K562 (cell line): ENCODE measurements around the gene MCC. TPM values are rescaled to one million over a fixed set of nuclear protein-coding genes. Genes with fewer than 3 reads are reported as not detected.

ENCODE experiments used
- CBFA2T2 ChIP-seq: fragments of 450-650 bp; conservative IDR thresholded peaks from 2 replicates; pipeline ENCODE4 v1.6.1; 2017; ENCODE audit warnings: mild to moderate bottlenecking
- CBFB ChIP-seq: sonication (generic); formaldehyde crosslinking; IDR thresholded peaks from 2 replicates; pipeline ENCODE4 v1.4.0; 2020; ENCODE audit warnings: mild to moderate bottlenecking, missing genetic modification reagents
- KDM2B ChIP-seq: fragments of 250-450 bp; sonication (Bioruptor Pico); IDR thresholded peaks from 2 replicates; pipeline ENCODE4 v1.8.0; 2021; ENCODE audit warnings: mild to moderate bottlenecking, moderate library complexity
- SRSF3 ChIP-seq: fragments of 200-400 bp; formaldehyde crosslinking; IDR thresholded peaks from 2 replicates; pipeline ENCODE4 v1.6.1; 2016; ENCODE audit warnings: mild to moderate bottlenecking, low read length, moderate library complexity; ENCODE audit not compliant: insufficient read depth
- TSHZ1 ChIP-seq: fragments of 250-450 bp; sonication (Bioruptor Pico); IDR thresholded peaks from 2 replicates; pipeline ENCODE4 v1.4.0; 2020; ENCODE audit warnings: mild to moderate bottlenecking, moderate library complexity
- ZBTB2 ChIP-seq: fragments of 450-650 bp; IDR thresholded peaks from 2 replicates; pipeline ENCODE4 v1.6.1; 2016; ENCODE audit warnings: antibody characterized with exemption
- ZNF280A ChIP-seq: fragments of 450-650 bp; IDR thresholded peaks from 2 replicates; pipeline ENCODE4 v1.6.1; 2018; ENCODE audit warnings: mild to moderate bottlenecking, low read depth; ENCODE audit not compliant: partially characterized antibody
- ZNF76 ChIP-seq: fragments of 250-450 bp; sonication (Bioruptor Pico); IDR thresholded peaks from 2 replicates; pipeline ENCODE4 v1.4.0; 2020; ENCODE audit warnings: mild to moderate bottlenecking, moderate library complexity, borderline replicate concordance
- polyA plus RNA-seq, 8 experiments: library from polyadenylated mRNA; depleted of rRNA in 4 of 8; stranded (reverse) in 5 of 8; unstranded in 3 of 8; fragments of >200 nt; fragmentation: Nextera tagmentation in 2 of 8; fragmentation: Illumina TruSeq in 1 of 8; extraction: Ambion mirVana in 2 of 8; extraction: Trizol in 1 of 8; gene quantifications; 2 replicates each; pipeline versions ENCODE4 v1.2.1 to v1.2.3, GENCODE V29; 2011 to 2014; ENCODE audit warnings: inconsistent platforms in 1 of 8, missing spikeins in 1 of 8
- total RNA-seq, 7 experiments: library from RNA; depleted of rRNA in 6 of 7; stranded (reverse); fragments of >200 nt in 6 of 7; fragmentation: Illumina TruSeq in 2 of 7; extraction: Trizol in 2 of 7; gene quantifications; 2 replicates each; pipeline versions ENCODE4 v1.2.1 to v1.2.3, GENCODE V29; 2011 to 2021; ENCODE audit warnings: low replicate concordance in 1 of 7
- TF ChIP-seq, protein P1 (sequence below): fragments of 450-650 bp; IDR thresholded peaks from 2 replicates; pipeline ENCODE4 v1.6.1; 2016; ENCODE audit warnings: missing biosample characterization, missing genetic modification characterization
- TF ChIP-seq, protein P2 (sequence below): sonication (generic); formaldehyde crosslinking; IDR thresholded peaks from 2 replicates; pipeline ENCODE4 v1.8.0; 2022; ENCODE audit warnings: mild to moderate bottlenecking, missing genetic modification reagents

Gene MCC
- total and polyA plus RNA-seq, 9 of the 15 experiments (the other 6 are each of a cell fraction or from before 2014, with no cell fraction given) = 0.04 to 0.24 (median 0.06) TPM; not detected in 1

DNA sequence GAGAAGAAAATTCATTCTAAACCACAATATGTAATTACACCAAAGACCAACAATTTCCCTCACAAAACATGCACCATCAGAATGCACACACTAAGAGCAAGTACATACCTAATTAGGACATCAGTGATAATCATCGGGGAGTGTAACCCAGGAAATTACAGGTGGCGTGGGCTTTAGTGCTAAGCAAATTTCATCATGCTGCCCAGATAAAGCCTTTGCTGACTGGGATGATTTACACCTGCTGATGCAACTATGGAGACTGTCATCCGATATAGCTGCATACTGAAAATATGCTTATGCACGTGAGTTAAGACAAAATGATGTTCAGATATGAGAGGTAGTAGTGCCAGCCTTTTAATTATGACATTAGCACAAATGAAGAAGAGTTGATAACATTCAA, 388.4 kb downstream of the MCC start (continued):
- TF ChIP-seq, protein P1, sequence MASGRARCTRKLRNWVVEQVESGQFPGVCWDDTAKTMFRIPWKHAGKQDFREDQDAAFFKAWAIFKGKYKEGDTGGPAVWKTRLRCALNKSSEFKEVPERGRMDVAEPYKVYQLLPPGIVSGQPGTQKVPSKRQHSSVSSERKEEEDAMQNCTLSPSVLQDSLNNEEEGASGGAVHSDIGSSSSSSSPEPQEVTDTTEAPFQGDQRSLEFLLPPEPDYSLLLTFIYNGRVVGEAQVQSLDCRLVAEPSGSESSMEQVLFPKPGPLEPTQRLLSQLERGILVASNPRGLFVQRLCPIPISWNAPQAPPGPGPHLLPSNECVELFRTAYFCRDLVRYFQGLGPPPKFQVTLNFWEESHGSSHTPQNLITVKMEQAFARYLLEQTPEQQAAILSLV (tag) = no peak
- TF ChIP-seq CBFA2T2 (no peak), SRSF3 (no peak), CBFB (no peak), ZNF280A (no peak), ZBTB2 (no peak), KDM2B (CRISPR knock-in tag) (no peak), ZNF76 (CRISPR knock-in tag) (no peak), TSHZ1 (CRISPR knock-in tag) (no peak)
- TF ChIP-seq, protein P2, sequence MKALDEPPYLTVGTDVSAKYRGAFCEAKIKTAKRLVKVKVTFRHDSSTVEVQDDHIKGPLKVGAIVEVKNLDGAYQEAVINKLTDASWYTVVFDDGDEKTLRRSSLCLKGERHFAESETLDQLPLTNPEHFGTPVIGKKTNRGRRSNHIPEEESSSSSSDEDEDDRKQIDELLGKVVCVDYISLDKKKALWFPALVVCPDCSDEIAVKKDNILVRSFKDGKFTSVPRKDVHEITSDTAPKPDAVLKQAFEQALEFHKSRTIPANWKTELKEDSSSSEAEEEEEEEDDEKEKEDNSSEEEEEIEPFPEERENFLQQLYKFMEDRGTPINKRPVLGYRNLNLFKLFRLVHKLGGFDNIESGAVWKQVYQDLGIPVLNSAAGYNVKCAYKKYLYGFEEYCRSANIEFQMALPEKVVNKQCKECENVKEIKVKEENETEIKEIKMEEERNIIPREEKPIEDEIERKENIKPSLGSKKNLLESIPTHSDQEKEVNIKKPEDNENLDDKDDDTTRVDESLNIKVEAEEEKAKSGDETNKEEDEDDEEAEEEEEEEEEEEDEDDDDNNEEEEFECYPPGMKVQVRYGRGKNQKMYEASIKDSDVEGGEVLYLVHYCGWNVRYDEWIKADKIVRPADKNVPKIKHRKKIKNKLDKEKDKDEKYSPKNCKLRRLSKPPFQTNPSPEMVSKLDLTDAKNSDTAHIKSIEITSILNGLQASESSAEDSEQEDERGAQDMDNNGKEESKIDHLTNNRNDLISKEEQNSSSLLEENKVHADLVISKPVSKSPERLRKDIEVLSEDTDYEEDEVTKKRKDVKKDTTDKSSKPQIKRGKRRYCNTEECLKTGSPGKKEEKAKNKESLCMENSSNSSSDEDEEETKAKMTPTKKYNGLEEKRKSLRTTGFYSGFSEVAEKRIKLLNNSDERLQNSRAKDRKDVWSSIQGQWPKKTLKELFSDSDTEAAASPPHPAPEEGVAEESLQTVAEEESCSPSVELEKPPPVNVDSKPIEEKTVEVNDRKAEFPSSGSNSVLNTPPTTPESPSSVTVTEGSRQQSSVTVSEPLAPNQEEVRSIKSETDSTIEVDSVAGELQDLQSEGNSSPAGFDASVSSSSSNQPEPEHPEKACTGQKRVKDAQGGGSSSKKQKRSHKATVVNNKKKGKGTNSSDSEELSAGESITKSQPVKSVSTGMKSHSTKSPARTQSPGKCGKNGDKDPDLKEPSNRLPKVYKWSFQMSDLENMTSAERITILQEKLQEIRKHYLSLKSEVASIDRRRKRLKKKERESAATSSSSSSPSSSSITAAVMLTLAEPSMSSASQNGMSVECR = no peak
